DND-41 (cell line): ENCODE measurements around the gene PTPRG.

Experiments used
- ATAC-seq: fragments of 200-7000 bp; cut with Tn5 transposase; 3 replicates; pipeline ENCODE4 v1.9.1; 2021; ENCODE audit warnings: low read depth; ENCODE audit not compliant: insufficient read depth
- DNase-seq: peaks from one replicate; pipeline ENCODE4 v3.0.0-alpha.2; 2020
- H2AFZ ChIP-seq: 2 replicates; pipeline ENCODE4 v1.6.0; 2012; ENCODE audit warnings: low read depth, low read length
- H3K27ac ChIP-seq: 2 replicates; pipeline ENCODE4 v1.5.1; 2012; ENCODE audit warnings: low read length, inconsistent platforms
- H3K27me3 ChIP-seq: fragments of 200-600 bp; sonication (generic); 2 replicates; pipeline ENCODE4 v1.6.0; 2012; ENCODE audit warnings: low read length, mild to moderate bottlenecking, inconsistent platforms; ENCODE audit not compliant: insufficient read depth, poor library complexity
- H3K36me3 ChIP-seq: 2 replicates; pipeline ENCODE4 v1.5.1; 2012; ENCODE audit warnings: low read length, inconsistent platforms; ENCODE audit not compliant: insufficient read depth
- H3K4me1 ChIP-seq: 2 replicates; pipeline ENCODE4 v1.5.1; 2012; ENCODE audit warnings: mild to moderate bottlenecking, low read length; ENCODE audit not compliant: insufficient read depth
- H3K4me2 ChIP-seq: 2 replicates; pipeline ENCODE4 v1.6.0; 2012; ENCODE audit warnings: mild to moderate bottlenecking, moderate library complexity, low read length, inconsistent platforms; ENCODE audit not compliant: insufficient read depth
- H3K4me3 ChIP-seq, 2 experiments: fragments of 200-600 bp in 1 of 2; shearing (Covaris generic) in 1 of 2; 2 replicates each; pipeline ENCODE4 v1.5.1; 2012 to 2016; ENCODE audit warnings: inconsistent platforms in 2 of 2, low read length in 2 of 2, mild to moderate bottlenecking in 2 of 2, low read depth in 1 of 2, moderate library complexity in 1 of 2
- H3K79me2 ChIP-seq: 2 replicates; pipeline ENCODE4 v1.6.0; 2012; ENCODE audit warnings: low read length, inconsistent platforms; ENCODE audit not compliant: insufficient read depth
- H3K9ac ChIP-seq: 2 replicates; pipeline ENCODE4 v1.6.0; 2012; ENCODE audit warnings: low read depth, mild to moderate bottlenecking, inconsistent platforms, low read length, moderate library complexity
- H3K9me3 ChIP-seq: 2 replicates; pipeline ENCODE4 v1.5.1; 2012; ENCODE audit warnings: low read length, moderate library complexity, mild to moderate bottlenecking, inconsistent platforms; ENCODE audit not compliant: insufficient read depth, severe bottlenecking
- H4K20me1 ChIP-seq: 2 replicates; pipeline ENCODE4 v1.6.0; 2012; ENCODE audit warnings: low read length; ENCODE audit not compliant: insufficient read depth
- EZH2 ChIP-seq: IDR thresholded peaks from 3 replicates; pipeline ENCODE4 v1.6.1; 2012; ENCODE audit warnings: borderline replicate concordance, low read depth, mild to moderate bottlenecking, moderate library complexity, low read length, inconsistent platforms; ENCODE audit not compliant: severe bottlenecking
- TF ChIP-seq, protein P1 (sequence below): IDR thresholded peaks from 2 replicates; pipeline ENCODE4 v1.5.1; 2012; ENCODE audit warnings: borderline replicate concordance, low read length, moderate library complexity, mild to moderate bottlenecking; ENCODE audit not compliant: poor library complexity, severe bottlenecking; ENCODE audit errors: extremely low read depth

The PTPRG gene

DNA sequence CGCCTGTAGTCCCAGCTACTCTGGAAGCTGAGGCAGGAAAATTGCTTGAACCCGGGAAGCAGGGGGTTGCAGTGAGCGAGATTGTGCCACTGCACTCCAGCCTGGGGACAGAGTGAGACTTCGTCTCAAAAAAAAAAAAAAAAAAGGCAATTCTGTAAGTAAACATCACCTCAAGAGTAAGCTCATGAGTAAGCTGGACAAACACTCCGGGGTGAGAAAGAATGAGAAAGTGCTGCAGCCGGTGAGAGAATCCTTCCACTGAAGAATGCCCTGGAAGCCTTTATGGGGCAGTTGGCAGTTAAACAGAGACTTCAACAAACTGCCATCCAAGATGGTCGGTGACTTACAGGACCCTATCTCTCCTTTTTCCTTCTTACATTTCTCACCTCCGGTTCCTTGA, 764.5 kb downstream of the PTPRG start:
- H3K4me2 ChIP-seq = no peak overlapping the region
- peaks cover 6% of the 10 kb centered on the region for H3K27me3 ChIP-seq
- no peak for TF ChIP-seq EZH2
- no peaks in the 10 kb centered on the region for H3K4me1 ChIP-seq
- H4K20me1 ChIP-seq = no peaks in the 10 kb centered on the region
- DNase-seq (no peak), ATAC-seq (no peak)
- H3K36me3 ChIP-seq = no peaks in the 10 kb centered on the region
- no peaks in the 10 kb centered on the region for H3K79me2 ChIP-seq
- H3K9ac ChIP-seq = no peak overlapping the region
- no peak overlapping the region for H3K27ac ChIP-seq
- no peak overlapping the region for H2AFZ ChIP-seq
- H3K4me3 ChIP-seq = no peak overlapping the region
- H3K9me3 ChIP-seq = no peaks in the 10 kb centered on the region

DNA sequence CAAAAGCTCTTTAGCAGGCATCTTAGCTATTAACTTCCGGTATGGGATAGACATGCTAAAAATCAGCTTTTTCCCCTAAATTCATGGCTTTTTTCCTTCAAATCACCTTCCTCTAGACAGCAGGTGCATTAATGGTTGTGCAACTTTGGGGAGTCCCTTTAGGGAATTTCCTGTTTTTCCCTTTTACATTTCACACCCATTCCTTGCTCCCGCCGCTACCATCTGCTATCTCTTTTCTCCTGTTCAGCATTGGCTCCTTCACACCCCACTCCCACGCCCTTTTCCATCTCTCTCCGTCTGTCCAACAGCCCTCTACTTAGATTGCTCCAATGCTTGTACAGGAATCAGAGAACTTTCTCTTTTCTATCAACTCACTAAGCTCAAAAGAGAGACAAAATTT, 768.6 kb downstream of the PTPRG start:
- no peak overlapping the region for H3K4me2 ChIP-seq
- H3K27ac ChIP-seq = no peak overlapping the region
- ATAC-seq (no peak), DNase-seq (no peak)
- H3K79me2 ChIP-seq = no peaks in the 10 kb centered on the region
- no peak for TF ChIP-seq EZH2
- TF ChIP-seq, protein P1, sequence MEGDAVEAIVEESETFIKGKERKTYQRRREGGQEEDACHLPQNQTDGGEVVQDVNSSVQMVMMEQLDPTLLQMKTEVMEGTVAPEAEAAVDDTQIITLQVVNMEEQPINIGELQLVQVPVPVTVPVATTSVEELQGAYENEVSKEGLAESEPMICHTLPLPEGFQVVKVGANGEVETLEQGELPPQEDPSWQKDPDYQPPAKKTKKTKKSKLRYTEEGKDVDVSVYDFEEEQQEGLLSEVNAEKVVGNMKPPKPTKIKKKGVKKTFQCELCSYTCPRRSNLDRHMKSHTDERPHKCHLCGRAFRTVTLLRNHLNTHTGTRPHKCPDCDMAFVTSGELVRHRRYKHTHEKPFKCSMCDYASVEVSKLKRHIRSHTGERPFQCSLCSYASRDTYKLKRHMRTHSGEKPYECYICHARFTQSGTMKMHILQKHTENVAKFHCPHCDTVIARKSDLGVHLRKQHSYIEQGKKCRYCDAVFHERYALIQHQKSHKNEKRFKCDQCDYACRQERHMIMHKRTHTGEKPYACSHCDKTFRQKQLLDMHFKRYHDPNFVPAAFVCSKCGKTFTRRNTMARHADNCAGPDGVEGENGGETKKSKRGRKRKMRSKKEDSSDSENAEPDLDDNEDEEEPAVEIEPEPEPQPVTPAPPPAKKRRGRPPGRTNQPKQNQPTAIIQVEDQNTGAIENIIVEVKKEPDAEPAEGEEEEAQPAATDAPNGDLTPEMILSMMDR = no peak
- no peaks in the 10 kb centered on the region for H3K4me1 ChIP-seq
- H2AFZ ChIP-seq = no peak overlapping the region
- H3K9ac ChIP-seq = no peak overlapping the region
- no peaks in the 10 kb centered on the region for H3K9me3 ChIP-seq
- H3K36me3 ChIP-seq = no peaks in the 10 kb centered on the region
- H3K4me3 ChIP-seq = no peak overlapping the region
- peaks cover 6% of the 10 kb centered on the region for H3K27me3 ChIP-seq
- H4K20me1 ChIP-seq = no peaks in the 10 kb centered on the region

DNA sequence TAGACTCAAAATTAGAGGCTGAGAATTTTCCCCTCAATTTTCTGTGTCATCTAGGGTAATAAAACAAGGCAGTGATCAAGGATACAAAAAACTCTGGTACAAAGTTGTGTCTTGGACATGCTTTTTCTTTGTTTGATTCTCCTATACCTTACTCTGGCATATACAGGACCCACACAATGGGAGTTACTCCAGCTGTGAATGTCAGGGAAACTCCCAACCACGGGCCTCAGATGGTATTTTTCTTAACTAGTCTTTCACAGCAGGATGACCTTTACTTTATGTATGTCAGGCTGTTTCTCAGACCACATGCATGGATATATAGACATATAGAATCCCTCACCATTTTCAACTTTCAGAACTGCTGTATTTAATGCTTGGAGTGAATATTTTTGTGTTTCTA, 770.6 kb downstream of the PTPRG start:
- DNase-seq (no peak), ATAC-seq (no peak)
- Histone ChIP-seq H3K9me3 (no peaks in the 10 kb centered on the region), H3K27me3 (peaks cover 6% of the 10 kb centered on the region), H3K79me2 (no peaks in the 10 kb centered on the region), H3K36me3 (no peaks in the 10 kb centered on the region), H3K9ac (no peak overlapping the region), H4K20me1 (no peaks in the 10 kb centered on the region), H2AFZ (no peak overlapping the region), H3K27ac (no peak overlapping the region), H3K4me1 (no peaks in the 10 kb centered on the region), H3K4me3 (no peak overlapping the region), H3K4me2 (no peak overlapping the region)
- TF ChIP-seq, protein P1 = no peak
- no peak for TF ChIP-seq EZH2

DNA sequence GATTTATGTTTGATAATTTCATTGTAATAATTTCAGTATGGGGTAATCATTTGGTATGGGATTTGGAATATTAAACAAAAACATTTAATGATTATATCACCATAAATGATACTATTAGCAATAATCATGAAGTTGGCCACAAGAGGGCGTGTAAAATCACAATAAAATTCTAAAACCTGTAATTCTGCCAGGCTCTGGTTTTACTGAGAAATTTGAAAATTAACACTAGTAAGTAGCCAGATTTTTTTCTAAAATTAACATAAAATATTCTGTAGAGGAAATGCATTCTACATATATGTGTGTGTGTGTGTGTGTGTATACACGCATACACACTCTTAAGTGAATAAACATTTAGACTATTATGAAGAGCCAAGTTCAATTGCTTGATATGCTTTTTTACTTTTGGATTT, 771.5 kb downstream of the PTPRG start:
- H3K9ac ChIP-seq = no peak overlapping the region
- H3K27ac ChIP-seq = no peak overlapping the region
- H3K4me2 ChIP-seq = no peak overlapping the region
- peaks cover 6% of the 10 kb centered on the region for H3K27me3 ChIP-seq
- ATAC-seq (no peak), DNase-seq (no peak)
- H3K4me1 ChIP-seq = no peaks in the 10 kb centered on the region
- no peak overlapping the region for H3K4me3 ChIP-seq
- TF ChIP-seq, protein P1 = peak; percentile 69
- no peak for TF ChIP-seq EZH2
- no peaks in the 10 kb centered on the region for H4K20me1 ChIP-seq
- no peaks in the 10 kb centered on the region for H3K79me2 ChIP-seq
- no peak overlapping the region for H2AFZ ChIP-seq
- H3K36me3 ChIP-seq = no peaks in the 10 kb centered on the region
- no peaks in the 10 kb centered on the region for H3K9me3 ChIP-seq
